ENCODE results near the gene CDH16.
"Not testable (repeated sequence)": the region's sequence is repeated elsewhere in the genome, so short reads cannot be mapped to it uniquely, and the experiment has no call there.

CDH16 gene

GRCh38 chr16:66945939-66946338 is 27.3 kb upstream of the CDH16 start:
- TF ChIP-seq CTCF (conservative IDR thresholded peaks at IDR 0.05) (no peak), ZFX (IDR thresholded peaks at IDR 0.05) (no peak)
- H3K27ac ChIP-seq: no peak overlapping the region

- not testable (repeated sequence) for H3K27ac ChIP-seq
Measured at GRCh38 chr16:66944971-66945370, 26.3 kb upstream of the CDH16 start.

- no peak overlapping the region for H3K27ac ChIP-seq
- TF ChIP-seq ZFX (IDR thresholded peaks at IDR 0.05): no peak
- TF ChIP-seq CTCF (conservative IDR thresholded peaks at IDR 0.05): no peak
Measured at GRCh38 chr16:66944054-66944441, 25.4 kb upstream of the CDH16 start.

- H3K27ac ChIP-seq: no peak overlapping the region
- no peak for TF ChIP-seq CTCF (conservative IDR thresholded peaks at IDR 0.05)
- TF ChIP-seq ZFX (IDR thresholded peaks at IDR 0.05): no peak
Measured at GRCh38 chr16:66943426-66944053, 24.9 kb upstream of the CDH16 start.

- TF ChIP-seq CTCF (conservative IDR thresholded peaks at IDR 0.05): no peak
- no peak for TF ChIP-seq ZFX (IDR thresholded peaks at IDR 0.05)
- H3K27ac ChIP-seq: no peak overlapping the region
Measured at GRCh38 chr16:66942981-66943380, 24.3 kb upstream of the CDH16 start.

- H3K27ac ChIP-seq: no peak overlapping the region
Measured at GRCh38 chr16:66940236-66940635, 21.6 kb upstream of the CDH16 start.

GRCh38 chr16:66939366-66939765 is 20.7 kb upstream of the CDH16 start:
- no peak for TF ChIP-seq CTCF (conservative IDR thresholded peaks at IDR 0.05)
- TF ChIP-seq ZFX (IDR thresholded peaks at IDR 0.05): no peak
- no peak overlapping the region for H3K27ac ChIP-seq

More at GRCh38 chr16:66940236-66940635, 21.6 kb upstream of the CDH16 start:
- TF ChIP-seq CTCF (conservative IDR thresholded peaks at IDR 0.05) (no peak), ZFX (IDR thresholded peaks at IDR 0.05) (no peak)

- H3K27ac ChIP-seq: peak overlapping the region; percentile 20; the same call in 1 of the 2 replicates
Measured at GRCh38 chr16:66937725-66938337, 19.1 kb upstream of the CDH16 start.

More at GRCh38 chr16:66937725-66938337, 19.1 kb upstream of the CDH16 start:
- TF ChIP-seq ZFX (IDR thresholded peaks at IDR 0.05) (no peak), CTCF (conservative IDR thresholded peaks at IDR 0.05) (no peak)
